SU-DHL-6 (cell line): Measurements from ENCODE around the gene CALHM2.

ENCODE experiments used
- EZH2phosphoT487 ChIP-seq: fragments of 200-600 bp; sonication (generic), shearing (Covaris generic); conservative IDR thresholded peaks from 2 replicates; pipeline ENCODE4 v1.6.1; 2018; ENCODE audit warnings: mild to moderate bottlenecking, antibody characterized with exemption, low read length, moderate library complexity, mixed read lengths
- TF ChIP-seq, protein P1 (sequence below): fragments of 200-600 bp; sonication (generic); IDR thresholded peaks from one replicate; pipeline ENCODE4 v1.5.1; 2017; ENCODE audit warnings: antibody characterized with exemption, mild to moderate bottlenecking, low read length, moderate library complexity; ENCODE audit not compliant: insufficient read depth, poor library complexity, severe bottlenecking

DNA sequence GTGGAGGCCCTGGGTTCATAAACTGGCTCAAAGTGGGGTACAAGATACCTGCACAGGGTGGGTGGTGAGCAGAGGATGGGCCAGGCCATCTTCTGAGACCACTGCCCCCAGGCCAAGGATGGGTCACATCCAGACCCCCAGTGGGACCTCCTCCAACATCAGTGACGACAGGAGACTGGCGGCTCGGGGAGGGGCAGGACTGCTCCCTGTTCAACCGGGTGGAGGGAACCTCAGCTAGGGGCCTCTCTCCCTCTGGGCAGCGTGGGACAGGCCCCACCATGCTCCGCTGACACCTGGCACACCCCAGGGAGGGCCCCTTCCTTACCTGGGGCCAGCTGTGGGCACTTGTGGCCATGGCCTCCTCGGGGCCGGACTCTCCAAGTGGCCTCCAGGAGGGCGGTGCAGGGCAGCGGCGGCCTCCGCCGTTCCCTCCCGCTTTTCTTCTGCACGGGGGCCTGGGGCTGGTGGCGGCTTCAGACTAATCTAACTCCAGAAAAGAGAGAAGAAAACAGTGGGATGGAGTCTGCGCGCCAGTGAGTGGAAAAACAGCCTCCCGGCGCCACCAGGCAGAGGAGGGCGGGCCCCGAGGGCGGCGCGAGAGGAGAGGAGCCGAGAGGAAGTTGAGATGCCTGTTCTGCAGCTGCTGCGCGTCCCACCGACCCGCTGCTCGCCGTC lies at the start of gene CALHM2:
- TF ChIP-seq EZH2phosphoT487: no peak
- TF ChIP-seq, protein P1, sequence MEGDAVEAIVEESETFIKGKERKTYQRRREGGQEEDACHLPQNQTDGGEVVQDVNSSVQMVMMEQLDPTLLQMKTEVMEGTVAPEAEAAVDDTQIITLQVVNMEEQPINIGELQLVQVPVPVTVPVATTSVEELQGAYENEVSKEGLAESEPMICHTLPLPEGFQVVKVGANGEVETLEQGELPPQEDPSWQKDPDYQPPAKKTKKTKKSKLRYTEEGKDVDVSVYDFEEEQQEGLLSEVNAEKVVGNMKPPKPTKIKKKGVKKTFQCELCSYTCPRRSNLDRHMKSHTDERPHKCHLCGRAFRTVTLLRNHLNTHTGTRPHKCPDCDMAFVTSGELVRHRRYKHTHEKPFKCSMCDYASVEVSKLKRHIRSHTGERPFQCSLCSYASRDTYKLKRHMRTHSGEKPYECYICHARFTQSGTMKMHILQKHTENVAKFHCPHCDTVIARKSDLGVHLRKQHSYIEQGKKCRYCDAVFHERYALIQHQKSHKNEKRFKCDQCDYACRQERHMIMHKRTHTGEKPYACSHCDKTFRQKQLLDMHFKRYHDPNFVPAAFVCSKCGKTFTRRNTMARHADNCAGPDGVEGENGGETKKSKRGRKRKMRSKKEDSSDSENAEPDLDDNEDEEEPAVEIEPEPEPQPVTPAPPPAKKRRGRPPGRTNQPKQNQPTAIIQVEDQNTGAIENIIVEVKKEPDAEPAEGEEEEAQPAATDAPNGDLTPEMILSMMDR: no peak
